ENCODE measurements around the gene SLC35B3. TPM values are rescaled to one million over a fixed set of nuclear protein-coding genes. Genes with fewer than 3 reads are reported as not detected.
"Not testable (repeated sequence)": the region's sequence is repeated elsewhere in the genome, so short reads cannot be mapped to it uniquely, and the experiment has no call there.

Gene SLC35B3
- polyA plus RNA-seq (ENCODE audit: insufficient read length), result 13.1 TPM

DNA sequence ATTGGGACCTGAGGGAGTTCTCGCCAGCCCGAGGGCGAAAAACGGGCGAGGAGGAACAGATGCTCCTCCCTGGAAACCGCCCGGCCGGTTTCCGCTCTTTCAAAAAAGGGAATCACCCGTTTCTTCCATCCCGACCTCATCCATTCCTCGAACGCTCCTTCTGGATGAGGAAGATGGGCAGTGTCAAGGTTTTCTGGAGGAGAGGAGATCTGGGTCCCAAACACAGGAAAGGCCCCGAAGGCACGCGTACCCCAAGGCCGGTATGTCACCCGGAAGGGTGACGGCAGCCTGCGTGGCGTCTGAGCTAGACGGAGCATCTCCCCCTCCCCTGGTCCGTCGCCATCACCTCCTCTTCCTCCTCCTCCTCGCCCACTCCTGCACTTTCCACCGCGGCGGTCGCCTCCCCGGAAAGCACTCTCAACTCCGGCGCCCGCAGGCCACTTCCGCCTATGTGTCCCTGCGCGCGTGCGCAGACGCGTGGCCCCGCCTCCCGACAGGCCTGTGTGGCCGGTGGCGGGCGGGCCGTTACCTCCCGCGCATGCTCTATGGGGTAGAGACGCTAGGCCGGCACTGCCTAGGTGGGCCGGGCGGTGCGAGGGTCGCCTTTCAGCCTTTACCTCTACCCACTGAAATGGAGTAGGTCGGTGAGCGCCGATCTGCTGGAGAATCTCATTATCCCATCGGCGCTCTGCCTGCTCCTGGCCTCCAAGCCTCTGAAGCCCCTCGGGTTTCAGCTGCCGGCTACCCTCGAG is at the start of gene SLC35B3:
SLC35B3 (minus strand) TSS at position 453 of the 752 bp plus-strand sequence.
- DNase-seq, result peak; percentile 99

DNA sequence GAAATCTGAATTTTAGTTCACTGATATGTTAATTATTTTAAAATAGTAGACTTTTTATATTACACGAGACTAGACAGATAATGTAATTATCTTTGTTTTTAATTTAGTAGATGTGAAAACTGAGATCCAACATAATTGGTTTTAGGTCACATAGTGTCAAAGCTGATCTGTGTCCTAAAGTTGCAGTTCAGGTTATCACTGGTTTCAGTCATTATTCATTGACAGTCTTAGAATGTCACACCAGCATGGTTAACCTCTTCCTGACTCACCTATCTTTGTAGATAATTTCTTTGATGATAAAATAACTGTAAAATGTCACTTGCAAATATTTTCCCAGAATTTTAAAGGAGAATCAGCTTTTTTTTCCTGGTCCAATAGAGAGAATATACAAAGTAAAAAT is 48.3 kb upstream of the SLC35B3 start:
- DNase-seq, result no peak

DNA sequence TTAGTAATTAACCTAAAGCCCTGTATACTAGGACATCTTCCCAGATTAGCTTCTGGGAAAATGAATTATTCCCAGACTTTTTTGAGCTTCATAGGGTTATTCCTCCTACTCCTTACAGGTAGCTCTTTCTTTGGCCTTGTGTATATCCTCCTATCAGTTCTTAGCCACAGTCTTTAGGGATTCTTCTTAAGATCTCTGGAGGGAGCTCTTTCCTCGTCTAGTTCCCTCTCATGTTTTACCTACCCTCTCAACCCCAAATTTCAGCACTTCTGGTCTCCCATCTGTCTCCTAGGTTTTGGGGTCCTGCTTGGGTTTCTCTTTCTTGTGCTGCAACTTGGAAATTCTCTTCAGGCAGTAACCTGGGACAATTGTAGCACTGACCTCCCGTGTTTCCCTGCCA is 46.4 kb upstream of the SLC35B3 start:
- DNase-seq, result no peak

DNA sequence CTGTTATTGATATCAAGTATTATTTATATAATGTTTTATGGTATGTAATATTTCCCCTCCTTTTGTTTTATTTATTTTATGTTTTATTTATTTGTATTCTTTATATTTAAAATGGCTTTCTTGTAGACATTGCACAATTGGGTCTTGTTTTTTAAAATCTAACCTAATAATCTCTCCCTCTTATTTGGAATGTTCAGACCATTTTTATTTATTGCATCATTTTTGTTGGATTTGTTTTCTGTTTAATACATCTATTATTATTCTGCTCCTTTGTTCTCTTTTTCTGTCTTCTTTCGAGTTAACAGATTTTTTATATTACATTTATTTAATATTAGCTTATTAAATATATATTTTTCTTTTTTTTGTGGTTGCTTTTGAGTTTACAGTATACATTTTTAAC is 43.1 kb upstream of the SLC35B3 start:
- DNase-seq, result no peak

DNA sequence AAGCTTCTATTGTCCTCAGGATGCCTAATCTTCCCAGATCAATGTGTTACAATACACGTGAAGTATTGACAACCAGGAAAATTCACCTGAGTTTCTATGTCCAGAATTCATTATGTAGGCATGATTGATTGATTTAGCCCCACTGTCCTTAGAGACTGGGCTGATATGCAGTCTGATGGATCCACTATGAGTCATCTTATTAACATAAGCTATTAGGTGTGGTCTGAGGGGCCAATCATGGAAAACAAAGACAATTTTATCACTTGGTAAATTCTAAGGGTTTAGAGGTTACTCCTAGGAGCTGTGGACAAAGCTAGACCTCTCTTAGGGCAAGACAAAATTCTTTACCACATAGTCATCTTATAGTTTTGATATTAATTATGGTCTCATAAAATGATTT is 41.3 kb upstream of the SLC35B3 start:
- no peak for DNase-seq

DNA sequence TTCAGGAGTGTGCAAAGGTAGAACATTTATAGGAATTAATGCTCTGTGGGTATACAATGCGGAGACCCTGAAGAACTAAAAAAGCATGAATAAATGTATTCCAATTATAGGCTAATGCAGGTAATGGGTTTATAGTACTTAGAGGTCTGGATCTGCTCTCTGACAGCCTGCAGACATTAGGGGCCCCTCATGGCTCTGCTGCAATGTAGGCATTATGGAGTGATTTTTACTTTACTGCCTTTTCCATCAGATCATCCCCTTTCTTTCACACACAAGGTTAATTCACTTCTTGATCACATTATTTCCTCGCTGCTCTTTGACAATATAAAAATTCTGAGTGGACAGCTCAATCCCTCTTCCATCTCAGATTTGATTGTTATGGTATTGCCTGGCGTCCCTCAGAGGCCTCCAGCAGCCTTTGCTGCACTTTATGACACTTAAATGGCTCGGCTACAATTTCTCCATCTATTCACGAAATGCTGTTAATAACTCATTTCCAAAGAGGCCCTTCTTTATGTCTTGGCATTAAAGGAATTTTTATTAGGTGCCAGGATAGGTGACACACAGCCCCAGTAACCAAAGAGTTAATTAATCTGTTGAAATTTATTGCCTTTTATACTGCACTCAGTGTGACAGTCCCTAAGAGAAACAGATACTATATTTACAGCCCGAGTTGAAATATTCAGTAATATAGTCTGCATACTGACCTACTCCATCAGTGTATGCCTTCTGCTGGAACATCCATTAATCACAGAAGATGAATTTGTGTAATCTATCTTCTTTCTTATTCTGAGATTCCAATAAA is 33.4 kb upstream of the SLC35B3 start:
- DNase-seq, result no peak

DNA sequence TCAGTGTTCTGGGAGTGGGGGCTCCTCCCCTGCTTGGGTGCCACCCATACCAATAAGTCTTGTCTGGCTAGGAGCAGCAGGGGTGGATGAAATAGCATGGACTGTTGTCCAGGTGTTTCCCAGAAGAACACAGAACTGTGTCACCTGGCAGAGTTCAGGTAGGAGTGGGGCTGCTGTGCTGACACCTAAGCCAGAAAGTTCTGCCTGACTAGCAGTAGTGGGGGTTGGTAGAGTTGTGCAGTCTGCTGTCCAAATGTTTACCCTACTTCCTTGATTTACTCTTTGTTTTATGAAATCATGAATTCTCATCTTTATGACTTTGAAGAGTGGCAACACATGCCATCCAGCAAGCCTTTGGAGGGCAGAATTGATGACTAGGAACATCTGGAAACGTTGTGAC is 27.3 kb upstream of the SLC35B3 start:
- DNase-seq, result no peak

DNA sequence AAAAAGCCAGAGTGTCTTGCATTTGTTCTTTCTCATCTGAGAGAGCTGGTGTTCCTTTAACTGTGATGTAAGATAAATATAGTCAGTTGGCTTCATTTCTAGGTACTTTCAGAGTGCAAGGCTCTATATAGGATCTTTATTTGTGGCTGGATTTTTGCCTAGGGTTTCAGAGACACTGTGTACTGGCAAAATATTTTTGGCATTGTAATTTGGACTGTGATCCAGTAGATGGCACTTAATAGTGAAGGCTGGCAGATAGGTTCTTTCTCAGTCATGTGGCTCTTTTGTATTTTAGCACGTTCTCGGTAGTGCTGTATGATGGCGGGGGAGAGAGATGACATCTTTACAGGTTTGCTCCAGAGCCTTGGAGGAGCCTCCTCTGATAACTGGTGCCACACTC is 26.8 kb upstream of the SLC35B3 start:
- DNase-seq, result no peak

DNA sequence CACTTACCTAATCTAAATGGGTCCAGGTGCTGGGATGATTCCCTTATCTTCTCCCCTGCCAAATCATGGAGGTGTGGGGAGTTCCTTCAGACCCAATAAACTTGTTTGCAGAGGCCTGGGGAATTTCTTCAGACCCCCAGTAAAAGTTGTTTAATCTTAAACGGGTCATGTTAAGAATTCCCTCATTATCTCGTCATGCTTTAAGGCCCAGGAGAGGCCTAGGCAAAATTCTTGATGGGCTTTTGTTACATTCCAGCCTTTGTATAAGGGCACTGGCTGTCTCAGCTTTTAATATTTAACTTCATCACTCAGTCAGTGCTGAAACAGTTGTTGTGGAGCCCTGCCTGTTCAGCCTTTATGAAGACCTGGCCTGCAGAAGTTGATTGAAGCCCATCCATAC is 11.0 kb upstream of the SLC35B3 start:
- DNase-seq, result no peak

DNA sequence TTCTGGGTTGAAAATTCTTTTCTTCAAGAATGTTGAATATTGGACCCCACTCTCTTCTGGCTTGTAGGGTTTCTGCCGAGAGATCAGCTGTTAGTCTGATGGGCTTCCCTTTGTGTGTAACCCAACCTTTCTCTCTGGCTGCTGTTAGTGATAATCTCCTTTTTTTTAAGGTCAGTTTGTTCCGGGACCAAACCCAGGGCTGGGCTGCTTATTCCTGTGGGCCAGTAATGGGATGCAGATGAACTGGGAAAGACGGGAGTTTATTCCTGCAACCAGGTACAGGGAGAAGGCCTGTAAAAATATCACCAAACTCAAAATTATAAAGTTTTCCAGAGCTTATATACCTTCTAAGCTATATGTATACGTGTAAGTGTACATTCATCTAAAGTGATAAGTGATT is 10.6 kb upstream of the SLC35B3 start:
- DNase-seq, result not testable (repeated sequence)

DNA sequence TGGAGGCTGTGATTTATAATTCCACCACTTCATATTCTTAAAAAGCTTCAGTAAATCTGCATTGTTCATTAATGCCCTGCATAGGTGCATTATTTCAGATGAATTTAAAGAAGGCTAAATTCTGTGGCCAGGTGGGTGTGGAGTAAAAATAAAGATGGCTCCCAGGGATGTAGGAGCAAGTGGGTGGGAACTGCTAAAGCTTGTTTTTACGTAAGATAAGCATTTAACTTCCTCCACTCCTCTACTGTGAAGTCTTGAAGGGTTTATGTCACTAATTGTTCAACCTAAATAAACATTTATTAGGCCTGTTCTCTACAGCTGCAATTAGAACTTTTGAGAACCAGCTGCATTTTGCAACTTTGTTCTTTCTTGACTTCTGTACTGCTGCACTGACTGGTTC is 6.8 kb upstream of the SLC35B3 start:
- no peak for DNase-seq

DNA sequence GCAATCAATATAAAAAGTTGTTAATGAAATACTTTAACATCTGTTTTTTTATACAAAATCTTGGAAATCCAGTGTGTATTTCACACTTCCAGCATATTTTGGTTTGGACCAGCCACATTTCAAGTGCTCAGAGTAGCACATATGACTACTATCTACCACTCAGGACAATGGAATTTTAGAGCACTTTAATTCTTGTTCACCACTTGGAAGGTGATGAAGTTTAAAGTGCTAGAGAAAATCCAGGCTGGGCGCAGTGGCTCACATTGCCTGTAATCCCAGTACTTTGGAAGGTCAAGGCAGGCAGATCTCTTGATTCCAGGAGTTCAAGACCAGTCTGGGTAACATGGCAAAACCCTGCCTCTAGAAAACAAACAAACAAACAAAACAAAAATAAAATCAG is 6.1 kb upstream of the SLC35B3 start:
- DNase-seq, result no peak

DNA sequence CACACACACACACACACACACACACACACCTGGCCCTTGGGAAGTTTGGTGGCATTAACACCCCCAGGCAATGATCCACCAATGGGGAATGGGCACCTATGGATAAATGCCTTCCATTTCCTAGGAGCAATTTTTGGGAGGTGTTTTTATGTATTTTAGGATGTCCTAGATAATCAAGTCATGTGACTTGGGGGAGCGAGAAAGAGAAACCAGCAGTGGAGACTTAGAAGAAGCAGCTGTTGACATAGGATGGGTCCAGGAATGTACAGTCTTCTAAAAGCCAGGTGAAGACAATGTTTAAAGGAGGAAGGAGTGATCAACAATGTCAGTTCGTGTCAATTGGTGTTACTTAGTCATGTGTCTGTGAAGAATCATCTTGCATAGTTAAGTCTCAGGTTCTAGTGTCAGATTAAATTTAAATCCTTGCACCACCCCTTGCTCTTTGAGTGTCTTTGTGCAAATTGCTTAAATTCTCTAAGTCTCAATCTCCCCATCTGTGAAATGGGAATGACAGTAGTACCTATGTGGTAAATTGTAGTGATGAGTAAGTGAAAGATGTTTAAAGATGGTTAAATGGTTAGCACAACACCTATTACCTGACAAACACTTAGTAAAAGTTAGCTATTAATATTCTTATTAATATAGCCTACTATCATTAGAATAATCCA is 4.4 kb upstream of the SLC35B3 start:
- DNase-seq, result no peak

DNA sequence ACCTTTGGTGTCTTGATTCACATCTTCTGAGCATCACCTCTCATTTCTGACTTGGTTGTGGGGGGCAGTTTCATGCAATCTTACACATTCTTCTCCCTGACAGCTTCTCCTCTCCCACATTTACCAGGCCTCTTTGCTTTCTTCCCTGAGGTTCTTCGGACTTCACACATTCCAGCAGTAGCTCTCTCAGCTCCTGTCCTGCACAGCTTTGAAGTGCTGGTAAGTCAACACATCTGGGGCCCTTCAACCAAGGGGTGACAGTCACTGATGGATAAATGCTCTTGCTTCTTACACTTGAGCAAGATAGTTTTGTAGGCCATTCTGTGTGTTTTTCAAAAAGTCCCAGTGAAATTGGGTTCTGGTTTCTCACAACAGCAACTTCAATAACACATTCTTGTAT is 2.5 kb upstream of the SLC35B3 start:
- DNase-seq, result no peak

DNA sequence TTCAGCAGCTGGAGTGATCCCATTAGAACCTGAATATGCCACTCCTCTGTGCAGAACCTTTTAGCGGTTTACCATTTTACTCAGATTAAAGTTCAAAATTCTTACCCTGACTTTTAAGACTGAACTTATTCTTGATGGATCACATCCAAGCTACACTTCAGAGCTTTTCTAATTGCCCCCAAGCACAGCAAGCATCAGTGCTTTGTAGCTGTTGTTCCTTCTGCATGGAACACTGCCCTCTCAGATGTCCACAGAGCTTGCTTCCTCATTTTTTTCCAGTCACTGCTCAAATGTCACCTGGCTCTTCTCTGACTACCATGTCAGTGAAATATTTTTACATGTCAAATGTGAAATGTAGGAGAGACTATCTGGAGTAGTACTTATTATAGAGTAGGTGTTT is 1.6 kb upstream of the SLC35B3 start:
- DNase-seq, result no peak

DNA sequence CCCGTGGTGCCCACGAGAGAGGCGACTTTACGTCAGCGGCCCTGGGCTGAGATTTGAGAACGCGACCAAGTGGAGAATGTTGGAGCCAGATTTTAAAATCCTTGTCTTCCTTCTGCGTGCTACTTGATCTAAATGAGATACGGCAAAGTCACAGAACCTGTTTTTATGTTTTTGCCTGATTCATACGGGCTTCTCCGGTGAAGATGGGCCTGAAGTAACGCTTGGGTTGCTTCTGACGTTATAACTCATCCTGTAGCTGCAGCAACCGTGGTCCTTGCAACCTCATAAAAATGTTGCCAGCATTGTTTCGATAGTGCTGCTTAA is 462 bp upstream of the SLC35B3 start:
- DNase-seq, result no peak

DNA sequence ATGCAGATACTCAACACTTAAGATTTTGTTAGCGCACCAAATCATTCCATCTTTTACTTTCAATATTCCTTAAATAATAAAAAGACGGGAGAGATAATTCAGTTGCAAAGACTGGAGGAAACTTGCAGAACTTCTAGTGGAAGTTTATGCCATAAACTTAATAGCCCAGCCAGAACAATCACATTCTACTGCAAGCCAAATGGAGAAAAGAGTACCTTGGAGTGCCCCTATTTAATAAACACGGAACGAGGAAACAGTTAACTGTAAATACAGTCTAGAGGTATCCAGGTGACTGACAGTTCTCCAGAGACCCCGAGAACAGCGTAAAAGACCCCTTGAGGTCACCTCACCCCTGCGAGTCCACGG is 635 bp downstream of the SLC35B3 start:
- no peak for DNase-seq

DNA sequence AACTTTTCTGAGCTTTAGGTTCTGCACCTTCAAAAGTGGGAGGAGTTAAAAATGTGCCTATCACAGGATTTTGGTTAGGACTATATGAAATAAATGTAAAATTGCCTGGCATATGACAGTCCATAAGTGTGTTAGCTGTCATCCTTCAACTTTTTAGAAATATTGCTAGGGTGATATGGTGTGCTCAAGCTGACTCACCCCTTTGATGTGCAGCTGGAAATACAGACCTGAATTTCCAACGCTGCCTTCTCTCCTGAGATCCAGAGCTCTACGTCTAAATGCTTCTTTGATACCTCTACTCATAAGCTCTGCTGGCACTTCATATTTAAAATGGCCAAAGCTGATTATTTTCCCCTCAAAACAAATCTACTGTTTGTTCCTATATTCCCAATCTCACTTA is 2.7 kb downstream of the SLC35B3 start:
- no peak for DNase-seq

DNA sequence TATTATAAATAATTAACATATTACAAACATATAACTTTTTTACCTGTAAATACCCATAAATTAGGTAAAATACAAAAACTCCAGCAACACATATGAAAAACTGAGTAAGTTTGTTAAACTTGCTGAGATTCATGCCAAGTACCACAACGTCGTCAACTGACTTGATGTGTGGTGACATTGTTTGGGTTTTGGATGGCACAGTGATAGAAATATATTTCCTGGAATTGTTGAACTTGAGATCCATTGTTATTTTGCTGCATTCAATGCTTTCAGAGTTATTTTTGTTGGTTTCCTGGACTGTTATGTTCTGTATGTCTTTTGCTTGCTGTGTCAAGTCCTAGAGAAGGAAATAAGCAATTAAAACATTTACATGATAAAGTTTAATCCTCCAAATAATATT is 5.5 kb downstream of the SLC35B3 start:
- no peak for DNase-seq

DNA sequence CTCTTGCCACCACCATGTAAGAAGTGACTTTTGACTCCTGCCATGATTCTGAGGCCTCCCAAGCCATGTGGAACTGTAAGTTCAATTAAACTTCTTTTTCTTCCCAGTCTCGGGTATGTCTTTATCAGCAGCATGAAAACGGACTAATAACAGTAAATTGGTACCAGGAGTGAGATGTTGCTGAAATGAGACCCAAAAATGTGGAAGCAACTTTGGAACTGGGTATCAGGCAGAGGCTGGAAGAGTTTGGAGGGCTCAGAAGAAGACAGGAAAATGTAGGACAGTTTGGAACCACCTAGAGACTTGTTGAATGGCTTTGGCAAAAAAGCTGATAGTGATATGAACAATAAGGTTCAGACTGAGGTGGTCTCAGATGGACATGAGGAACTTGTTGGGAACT is 8.8 kb downstream of the SLC35B3 start:
- DNase-seq, result not testable (repeated sequence)

DNA sequence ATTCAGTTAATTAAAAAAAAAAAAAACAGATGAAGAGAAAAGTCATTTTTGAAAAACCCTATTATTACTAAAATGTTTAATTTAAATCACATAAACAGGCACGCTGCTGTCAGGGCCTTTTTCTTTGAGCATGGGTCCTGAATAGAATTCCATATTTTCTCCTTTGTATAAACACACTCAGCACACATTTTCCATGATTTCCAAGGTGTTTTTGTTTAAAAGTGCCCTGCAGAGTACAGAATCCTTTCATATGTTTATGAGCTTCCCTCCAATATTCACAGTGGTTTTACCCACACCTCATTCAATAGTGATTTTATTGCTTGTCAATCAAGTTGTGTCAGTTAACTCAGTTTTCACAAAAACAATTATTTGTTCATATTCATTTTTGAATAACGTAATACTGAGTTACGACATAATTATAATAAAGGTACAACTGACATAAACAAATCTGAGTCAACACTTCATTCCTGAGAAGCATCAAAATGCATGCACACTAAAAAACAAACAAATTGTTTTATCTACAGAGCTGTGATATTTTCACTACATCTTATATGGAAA is 15.2 kb downstream of the SLC35B3 start:
- DNase-seq, result no peak

DNA sequence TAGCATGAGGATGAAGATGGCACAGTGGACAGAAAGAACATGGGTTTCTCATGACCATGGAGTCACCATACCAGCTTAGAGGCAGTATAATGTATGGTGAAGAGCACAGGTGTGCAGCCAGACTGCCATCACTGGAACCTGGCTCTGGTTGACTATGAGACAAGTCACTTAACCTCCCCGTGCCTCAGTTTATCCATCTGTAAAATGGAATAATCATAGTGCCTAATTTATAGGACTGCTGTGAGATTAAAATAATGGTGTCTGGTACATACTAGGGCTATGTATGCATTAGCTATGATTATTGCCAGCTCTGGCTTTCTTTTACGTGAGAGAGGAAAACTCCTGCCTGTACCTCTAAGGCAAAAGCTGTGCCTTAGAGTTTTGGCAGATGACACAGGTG is 19.4 kb downstream of the SLC35B3 start:
- DNase-seq, result no peak

DNA sequence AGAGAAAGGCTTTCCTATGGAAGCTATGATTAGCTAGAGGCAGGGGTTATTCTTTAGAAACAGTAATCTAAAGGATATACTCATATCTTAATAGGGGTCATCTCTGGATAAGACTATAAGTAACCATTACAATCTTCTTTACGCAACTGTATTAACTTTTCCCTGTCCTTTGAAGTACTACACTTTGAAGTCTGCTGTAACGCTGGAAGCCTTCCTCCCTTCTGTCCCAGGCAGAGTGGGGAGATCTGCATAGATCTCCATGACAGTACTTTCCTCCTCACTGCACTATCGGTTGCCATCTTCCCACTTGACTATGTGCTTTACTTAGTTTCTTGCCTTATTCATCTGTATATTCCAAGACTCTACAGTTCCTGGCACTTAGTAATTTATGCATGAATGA is 20.1 kb downstream of the SLC35B3 start:
- DNase-seq, result no peak

DNA sequence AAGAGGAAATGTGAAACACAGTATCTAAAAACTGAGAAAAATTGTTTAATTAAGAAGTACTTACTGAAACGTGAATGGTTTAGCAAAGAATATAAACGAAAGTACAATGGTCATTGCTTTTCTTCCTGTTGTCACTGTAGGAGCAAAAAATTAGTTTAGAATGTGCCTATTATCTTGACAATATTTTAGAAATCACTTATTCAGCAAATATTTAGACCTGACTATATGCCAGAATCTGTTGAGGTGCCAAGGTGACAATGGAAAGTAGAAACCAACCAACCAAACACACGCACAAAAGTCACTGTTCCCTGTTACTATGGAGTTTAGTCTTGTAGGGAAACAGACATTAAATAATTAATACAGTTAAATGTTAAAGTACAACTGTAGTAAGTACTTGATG is 20.5 kb downstream of the SLC35B3 start:
- DNase-seq, result no peak

Measured in hindlimb muscle (tissue), 1 donor.